Anterior cingulate cortex (tissue), 58 donors: Measurements from ENCODE around the gene KLF14.
"Not testable (repeated sequence)": the region's sequence is repeated elsewhere in the genome, so short reads cannot be mapped to it uniquely, and the experiment has no call there.

ENCODE experiments used
- DNase-seq, 58 donors: peaks; one replicate each; lab custom pipeline; 2025; lab: John Stamatoyannopoulos, UW

Gene KLF14

DNA sequence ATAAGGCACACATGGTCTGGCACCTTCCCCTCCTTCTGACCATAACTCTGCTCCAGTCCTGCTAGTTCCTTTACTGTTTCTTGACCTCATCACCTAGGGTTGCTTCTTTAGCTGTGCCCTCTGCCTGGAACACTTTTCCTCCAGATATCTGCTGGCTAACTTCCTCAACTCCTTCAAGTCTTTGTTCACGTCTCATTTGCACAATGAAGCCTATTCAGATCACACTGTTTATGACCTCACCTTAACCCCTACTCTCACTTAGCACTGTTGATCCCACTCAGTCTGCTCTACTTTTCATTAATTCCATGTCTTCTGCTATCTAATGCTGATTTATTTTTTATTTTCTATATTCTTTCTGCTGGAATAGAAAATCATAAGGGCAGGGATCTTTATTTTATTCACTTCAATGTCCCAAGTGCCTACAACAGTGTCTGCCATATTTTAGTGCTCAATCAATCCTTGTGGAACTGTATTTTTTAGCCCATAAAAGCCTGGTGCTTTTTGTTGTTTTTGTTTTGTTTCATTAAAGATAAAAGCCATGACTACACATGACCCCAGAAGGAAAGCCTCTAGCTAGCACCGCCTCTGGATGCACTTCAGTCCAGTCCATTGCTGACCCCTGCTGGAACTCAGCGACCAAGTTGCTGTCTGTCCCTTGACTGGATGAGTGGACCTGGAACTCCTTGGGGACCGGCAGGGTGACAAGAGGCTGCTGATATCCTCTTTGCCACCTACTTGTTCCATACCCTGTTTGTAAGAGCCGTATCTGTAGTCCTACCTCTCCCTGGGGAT, 12.3 kb downstream of the KLF14 start:
- peak in 48 of 58 donors; percentile 1 to 69 (median 28) for DNase-seq

DNA sequence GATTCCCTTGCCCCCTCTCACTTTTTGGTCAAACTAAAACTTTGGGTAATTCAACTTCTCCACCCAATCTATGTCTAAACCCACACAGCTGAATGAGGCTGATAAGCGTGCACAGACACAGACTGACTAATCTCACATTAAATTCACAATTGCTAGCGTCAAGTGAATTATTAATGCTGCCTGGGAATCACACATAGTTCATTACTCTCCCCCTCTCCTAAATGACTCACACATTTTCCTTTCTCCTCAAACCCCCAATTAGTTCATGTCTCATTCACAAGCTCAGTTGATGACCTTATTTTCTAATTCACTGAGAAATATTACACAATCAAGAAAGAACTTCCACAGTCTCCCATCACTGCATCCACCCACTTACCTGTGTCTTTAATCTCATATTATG, 14.5 kb downstream of the KLF14 start:
- DNase-seq, result no peak

DNA sequence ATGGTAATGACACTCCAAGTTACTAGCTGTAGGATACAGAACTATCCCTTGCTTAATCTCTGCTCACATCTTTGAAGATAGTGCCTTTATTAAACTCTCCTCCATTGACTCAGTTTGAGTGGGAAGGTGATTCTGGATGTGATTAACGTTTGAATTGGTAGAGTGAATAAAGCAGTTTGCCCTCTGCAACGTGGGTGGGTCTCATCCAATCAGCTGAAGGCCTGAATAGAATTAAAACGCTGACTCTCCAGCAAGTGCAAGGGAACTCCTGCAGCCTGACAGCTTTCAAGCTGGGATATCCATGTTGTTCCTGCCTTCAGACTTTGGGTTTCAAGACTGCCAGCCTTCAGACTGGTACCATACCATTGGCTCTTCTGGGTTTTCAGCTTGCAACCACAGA, 21.6 kb downstream of the KLF14 start:
- peak in 1 of 58 donors; percentile 3 for DNase-seq

DNA sequence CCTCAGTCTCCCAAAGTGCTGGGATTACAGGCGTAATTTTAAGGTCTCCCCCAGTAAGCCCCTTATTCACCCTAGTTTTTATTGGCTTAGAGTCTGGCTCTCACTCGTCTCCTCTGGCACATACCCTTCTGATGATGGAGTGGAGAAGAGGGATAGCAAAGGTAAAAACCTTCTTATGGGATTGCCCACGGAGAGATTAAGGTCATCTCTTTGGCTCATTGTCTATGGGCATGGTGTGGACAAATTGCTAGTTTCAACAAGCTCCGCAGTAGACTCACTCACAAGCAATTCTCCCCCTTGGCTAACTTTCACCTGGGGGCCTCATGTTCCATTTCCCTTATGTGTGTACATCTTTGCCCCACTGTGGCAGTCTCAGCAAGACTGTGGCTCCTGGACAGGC, 25.2 kb downstream of the KLF14 start:
- no peak for DNase-seq

DNA sequence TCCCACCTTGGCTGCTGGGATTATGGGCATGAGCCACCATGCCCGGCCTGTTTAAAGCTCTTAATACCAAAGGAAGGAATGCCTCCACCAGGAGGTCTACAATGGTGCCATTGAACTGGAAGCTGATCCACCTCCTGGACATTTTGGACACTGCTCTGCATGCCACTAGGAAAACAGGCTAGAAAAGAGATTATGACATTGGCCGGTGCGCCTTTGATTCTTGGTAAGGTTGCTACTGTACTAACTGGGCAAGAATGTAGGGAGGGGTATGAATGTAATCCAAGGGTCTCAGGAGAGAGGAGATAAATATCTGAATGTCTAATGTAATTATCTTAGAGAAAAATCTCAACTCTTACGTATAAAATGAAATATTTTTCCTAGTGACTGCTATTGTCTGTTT, 26.0 kb downstream of the KLF14 start:
- DNase-seq, result no peak

DNA sequence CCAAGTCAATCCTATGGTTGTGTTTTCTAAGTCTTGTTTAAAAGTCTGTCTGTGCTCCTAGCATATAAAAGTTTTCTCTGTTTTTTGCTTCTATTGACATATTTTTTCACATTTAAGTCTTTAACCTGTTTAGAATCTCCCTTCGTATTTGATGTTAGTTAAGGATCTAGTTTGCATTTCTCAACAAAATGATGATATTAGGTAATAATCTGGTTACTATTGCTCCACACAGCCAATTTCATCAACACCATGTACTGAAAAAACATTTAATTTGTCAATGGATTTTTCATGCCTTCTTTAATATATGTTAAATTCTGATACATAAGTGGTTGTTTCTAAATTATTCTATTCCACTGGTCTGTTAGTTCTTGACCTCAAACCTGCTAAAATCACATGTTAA, 30.2 kb downstream of the KLF14 start:
- no peak for DNase-seq

DNA sequence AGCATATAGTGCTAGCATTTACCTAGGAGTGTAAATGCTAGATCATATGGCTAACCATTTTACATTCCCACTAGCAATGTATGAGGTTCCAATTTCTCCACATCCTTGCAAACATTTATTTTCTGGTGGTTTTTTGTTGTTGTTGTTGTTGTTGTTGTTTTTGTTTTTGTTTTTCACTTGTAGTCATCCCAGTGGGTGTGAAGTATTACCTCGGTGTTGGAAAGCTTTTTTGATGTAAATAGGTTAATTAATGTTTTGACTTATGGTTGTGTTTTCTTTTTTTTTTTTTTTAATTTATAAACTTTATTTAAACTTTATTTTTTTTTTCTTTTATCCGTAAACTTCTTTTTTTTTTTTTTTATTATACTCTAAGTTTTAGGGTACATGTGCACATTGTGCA, 32.4 kb downstream of the KLF14 start:
- DNase-seq, result no peak

- no peak for DNase-seq
Measured at GRCh38 chr7:130700760-130701159, 33.2 kb downstream of the KLF14 start.

GRCh38 chr7:130699686-130700085, 34.3 kb downstream of the KLF14 start:
- no peak for DNase-seq

GRCh38 chr7:130697820-130698219, 36.2 kb downstream of the KLF14 start:
- no peak for DNase-seq

DNA sequence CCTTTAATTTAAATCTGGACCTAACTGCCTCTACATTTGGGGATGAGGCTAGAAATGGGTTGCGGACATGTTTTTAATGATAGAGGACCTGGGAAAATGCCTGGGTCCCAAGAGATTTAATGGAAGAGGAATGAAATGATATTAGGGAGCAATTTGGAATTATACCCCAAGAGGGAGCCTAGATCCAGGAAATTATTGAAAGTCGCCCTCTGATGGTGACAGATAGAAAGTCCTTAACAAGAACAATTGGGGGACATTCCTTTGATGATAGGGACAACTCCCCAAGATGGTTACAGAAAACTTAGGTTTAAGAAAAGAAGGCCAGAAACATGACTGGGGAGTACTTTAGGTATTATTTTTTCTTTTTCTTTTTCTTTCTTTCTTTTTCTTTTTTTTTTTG, 38.2 kb downstream of the KLF14 start:
- DNase-seq, result no peak

- DNase-seq, result not testable (repeated sequence)
Measured at GRCh38 chr7:130692396-130692795, 41.6 kb downstream of the KLF14 start.

DNA sequence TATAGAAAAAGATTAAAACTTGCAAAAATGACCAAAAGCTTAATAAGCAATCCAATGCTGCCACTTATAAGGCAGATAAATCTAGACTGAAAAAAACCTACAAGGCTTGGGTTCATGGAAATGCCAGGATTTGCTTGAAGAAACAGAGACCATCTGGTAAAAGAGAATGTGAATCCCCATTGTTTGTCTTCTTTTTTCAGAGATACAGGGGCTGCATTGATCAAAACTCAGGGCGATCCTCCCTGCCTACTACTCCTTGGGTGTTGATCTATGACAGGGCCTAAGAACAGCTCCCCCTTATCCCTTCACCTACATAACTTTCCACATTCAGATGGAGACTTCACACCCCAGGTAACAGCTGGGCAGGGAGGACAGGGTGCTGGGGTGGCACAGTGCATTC, 44.3 kb downstream of the KLF14 start:
- DNase-seq, result no peak

- DNase-seq, result no peak
Measured at GRCh38 chr7:130683026-130683425, 51.0 kb downstream of the KLF14 start.
